CD4-positive, alpha-beta T cell (primary cell): ENCODE results near the gene SBK1. TPM values are rescaled to one million over a fixed set of nuclear protein-coding genes. Genes with fewer than 3 reads are reported as not detected.

Experiments used
- ATAC-seq: fragments of 200-7000 bp; cut with Tn5 transposase; one replicate; pipeline ENCODE4 v1.10.0; 2022; ENCODE audit warnings: mild to moderate bottlenecking; ENCODE audit not compliant: poor library complexity
- CTCF ChIA-PET: fragments of 350-600 bp; sonication (Branson Sonifier 250); formaldehyde crosslinking; loops from one replicate; lab custom pipeline; 2021; ENCODE audit warnings: antibody characterized with exemption, inconsistent platforms; lab: Charles Lee
- POLR2A ChIA-PET: fragments of 350-600 bp; sonication (Branson Sonifier 250); formaldehyde crosslinking; loops from one replicate; lab custom pipeline; 2021; ENCODE audit warnings: antibody characterized with exemption, inconsistent platforms; lab: Charles Lee
- DNase-seq, 14 experiments: peaks; one replicate each; pipeline ENCODE4 v3.0.0-alpha.2; 2013 to 2020; ENCODE audit warnings: mixed read lengths in 2 of 14
- H3K27ac ChIP-seq, 2 donors: one replicate each; pipeline versions ENCODE4 v1.5.1 to v1.7.0; 2013; ENCODE audit warnings: low read length in 2 of 2, low read depth in 1 of 2, mild to moderate bottlenecking in 1 of 2
- H3K27me3 ChIP-seq, 2 experiments: 1 replicate in 1 of 2; 2 replicates in 1 of 2; pipeline versions ENCODE4 v1.6.1 to v1.7.0; 2013; ENCODE audit warnings: low read length in 2 of 2, control low read depth in 1 of 2, mild to moderate bottlenecking in 1 of 2, moderate library complexity in 1 of 2; ENCODE audit not compliant: insufficient read depth in 2 of 2, control insufficient read depth in 1 of 2
- H3K36me3 ChIP-seq: one replicate; pipeline ENCODE4 v1.6.1; 2013; ENCODE audit warnings: low read length, control low read depth; ENCODE audit not compliant: insufficient read depth
- H3K4me1 ChIP-seq: one replicate; pipeline ENCODE4 v1.6.1; 2013; ENCODE audit warnings: low read length, control low read depth; ENCODE audit not compliant: insufficient read depth
- H3K4me3 ChIP-seq: one replicate; pipeline ENCODE4 v1.5.1; 2013; ENCODE audit warnings: mild to moderate bottlenecking, low read length, moderate library complexity
- H3K9me3 ChIP-seq, 2 experiments: 1 replicate in 1 of 2; 2 replicates in 1 of 2; pipeline versions ENCODE4 v1.6.1 to v1.7.0; 2013; ENCODE audit warnings: low read length in 2 of 2, mild to moderate bottlenecking in 2 of 2, control low read depth in 1 of 2, moderate library complexity in 1 of 2; ENCODE audit not compliant: control insufficient read depth in 1 of 2, insufficient read depth in 1 of 2
- H3K27ac Mint-ChIP-seq: one replicate; pipeline ENCODE4 v1.8.0; 2020; ENCODE audit warnings: mixed read lengths
- H3K27me3 Mint-ChIP-seq: one replicate; pipeline ENCODE4 v1.8.0; 2021; ENCODE audit warnings: mixed read lengths
- H3K36me3 Mint-ChIP-seq: one replicate; pipeline ENCODE4 v1.8.0; 2021; ENCODE audit warnings: low read depth, mixed read lengths
- H3K4me1 Mint-ChIP-seq: one replicate; pipeline ENCODE4 v1.8.0; 2021; ENCODE audit warnings: low read depth, mixed read lengths
- H3K4me3 Mint-ChIP-seq: one replicate; pipeline ENCODE4 v1.8.0; 2020; ENCODE audit warnings: mild to moderate bottlenecking, mixed read lengths
- H3K9me3 Mint-ChIP-seq: one replicate; pipeline ENCODE4 v1.8.0; 2020; ENCODE audit warnings: mixed read lengths
- CTCF ChIP-seq: fragments of 200-600 bp; IDR thresholded peaks from one replicate; pipeline ENCODE4 v1.8.0; 2022; ENCODE audit warnings: antibody characterized with exemption, mild to moderate bottlenecking
- intact Hi-C, 2 experiments: fragments of 100-400 bp; cut with DNase I in 1 of 2; cut with micrococcal nuclease in 1 of 2; formaldehyde crosslinking; loops; one replicate each; pipeline versions ENCODE4 v1.15.1 to v1.9.0; 2023 to 2025; cut with DNase I, micrococcal nuclease
- total RNA-seq, 174 experiments: library from RNA in 2 of 174; stranded (reverse) in 2 of 174; gene quantifications; one replicate each; pipeline ENCODE4 v1.2.3 and lab custom pipeline; 2021 to 2026

The SBK1 gene
- total RNA-seq, 2 experiments from 2014 or later = 13.0 to 13.5 TPM

- Mint-ChIP-seq H3K27me3 (no peaks in the 10 kb centered on the region), H3K4me3 (peak overlapping the region; percentile 57), H3K9me3 (no peaks in the 10 kb centered on the region), H3K4me1 (peaks cover 45% of the 10 kb centered on the region), H3K36me3 (peaks cover 4% of the 10 kb centered on the region), H3K27ac (peak overlapping the region; percentile 70)
- intact Hi-C loops = no loop called here
- Histone ChIP-seq H3K4me1 (peaks cover 42% of the 10 kb centered on the region), H3K36me3 (no peaks in the 10 kb centered on the region), H3K9me3 (no peaks in the 10 kb centered on the region), H3K27ac (no peak overlapping the region), H3K4me3 (no peak overlapping the region), H3K27me3 (no peaks in the 10 kb centered on the region)
- DNase-seq (no peak), ATAC-seq (no peak)
- CTCF ChIA-PET = interaction anchor here (1.4 kb wide), 1 partner anchor 12 kb away, joined by 5 read pairs; no protein-coding TSS in a partner anchor
- POLR2A ChIA-PET = no interaction called here
- TF ChIP-seq CTCF = no peak
Observed at GRCh38 chr16:28289048-28289447, 3.3 kb upstream of the SBK1 start.

- ChIA-PET CTCF (interaction anchor here (1.4 kb wide), 1 partner anchor 13 kb away, joined by 5 read pairs; no protein-coding TSS in a partner anchor), POLR2A (no interaction called here)
- Mint-ChIP-seq H3K9me3 (no peaks in the 10 kb centered on the region), H3K27ac (peak overlapping the region; percentile 81), H3K4me3 (peak overlapping the region; percentile 85), H3K4me1 (peaks cover 56% of the 10 kb centered on the region), H3K36me3 (peaks cover 4% of the 10 kb centered on the region), H3K27me3 (no peaks in the 10 kb centered on the region)
- no peak for DNase-seq
- no peak overlapping the region for H3K4me3 ChIP-seq
- no peaks in the 10 kb centered on the region for H3K36me3 ChIP-seq
- no peak for TF ChIP-seq CTCF
- no peaks in the 10 kb centered on the region for H3K9me3 ChIP-seq
- H3K4me1 ChIP-seq = peaks cover 54% of the 10 kb centered on the region
- no peak overlapping the region for H3K27ac ChIP-seq
- ATAC-seq = no peak
- intact Hi-C loops = loop anchor here (5.0 kb wide), 1 partner anchor 202 kb away; the partner anchor contains the start of genes APOBR (in 2 of the 2) and CLN3 (in 2 of the 2)
- no peaks in the 10 kb centered on the region for H3K27me3 ChIP-seq
Observed at GRCh38 chr16:28289939-28290858, 2.1 kb upstream of the SBK1 start.

- H3K27me3 ChIP-seq = no peaks in the 10 kb centered on the region
- ATAC-seq = no peak
- H3K4me3 Mint-ChIP-seq = peak overlapping the region; percentile 85
- no peaks in the 10 kb centered on the region for H3K36me3 ChIP-seq
- no peaks in the 10 kb centered on the region for H3K9me3 Mint-ChIP-seq
- H3K36me3 Mint-ChIP-seq = peaks cover 7% of the 10 kb centered on the region
- H3K4me1 ChIP-seq = peaks cover 60% of the 10 kb centered on the region
- peak overlapping the region; percentile 81 for H3K27ac Mint-ChIP-seq
- ChIA-PET CTCF (interaction anchor here (3.8 kb wide), 1 partner anchor 26 kb away, joined by 18 read pairs; no protein-coding TSS in a partner anchor), POLR2A (interaction anchor here (3.4 kb wide), 1 partner anchor 19 kb away, joined by 47 read pairs; no protein-coding TSS in a partner anchor)
- no peak for TF ChIP-seq CTCF
- intact Hi-C loops = loop anchor here (5.0 kb wide), 1 partner anchor 201 kb away; the partner anchor contains the start of genes APOBR (in 2 of the 2) and CLN3 (in 2 of the 2)
- no peak overlapping the region for H3K4me3 ChIP-seq
- H3K27me3 Mint-ChIP-seq = no peaks in the 10 kb centered on the region
- H3K4me1 Mint-ChIP-seq = peaks cover 62% of the 10 kb centered on the region
- H3K27ac ChIP-seq = no peak overlapping the region
- no peak for DNase-seq
- H3K9me3 ChIP-seq = no peaks in the 10 kb centered on the region
Observed at GRCh38 chr16:28290859-28291254, 1.5 kb upstream of the SBK1 start.
